SK-N-MC (cell line): Measurements from ENCODE around the gene HBM.

Experiments
- DNase-seq: peaks from one replicate; pipeline ENCODE4 v3.0.0-alpha.2; 2011; ENCODE audit warnings: low read depth, low spot score
- H3K27ac ChIP-seq: fragments of 200-600 bp; sonication (generic); 2 replicates; pipeline ENCODE4 v1.5.1; 2016; ENCODE audit warnings: mixed run types
- H3K36me3 ChIP-seq: fragments of 200-600 bp; sonication (generic); 2 replicates; pipeline ENCODE4 v1.6.1; 2017; ENCODE audit warnings: antibody characterized with exemption, low read length, mixed read lengths; ENCODE audit not compliant: insufficient read depth
- H3K4me3 ChIP-seq: fragments of 200-600 bp; sonication (generic); 2 replicates; pipeline ENCODE4 v1.5.1; 2016
- H3K9ac ChIP-seq: fragments of 200-600 bp; sonication (generic); 2 replicates; pipeline ENCODE4 v1.8.0; 2017; ENCODE audit warnings: mixed run types, mixed read lengths; ENCODE audit not compliant: insufficient read length
- H3K9me3 ChIP-seq: fragments of 200-600 bp; sonication (generic); 2 replicates; pipeline ENCODE4 v1.6.1; 2017; ENCODE audit warnings: low read depth, mild to moderate bottlenecking, antibody characterized with exemption, low read length, moderate library complexity, mixed read lengths
- EZH2 ChIP-seq: fragments of 200-600 bp; sonication (generic); IDR thresholded peaks from one replicate; pipeline ENCODE4 v1.6.1; 2017; ENCODE audit warnings: antibody characterized with exemption
- FOXP2 ChIP-seq: optimal IDR thresholded peaks from 2 replicates; pipeline ENCODE3; 2011; ENCODE audit warnings: mild to moderate bottlenecking, moderate library complexity; ENCODE audit not compliant: insufficient read depth; ENCODE audit errors: extremely low read length, control extremely low read depth
- POLR2AphosphoS5 ChIP-seq: IDR thresholded peaks from 2 replicates; pipeline ENCODE4 v1.6.1; 2012; ENCODE audit warnings: mild to moderate bottlenecking, low read depth, low read length, borderline replicate concordance

Gene HBM

GRCh38 chr16:180681-181564, 15.1 kb downstream of the HBM start:
- H3K9me3 ChIP-seq, result no peaks in the 10 kb centered on the region
- H3K9ac ChIP-seq, result peak overlapping the region; percentile 51
- no peaks in the 10 kb centered on the region for H3K36me3 ChIP-seq
- H3K4me3 ChIP-seq, result peak overlapping the region; percentile 81
- no peak for TF ChIP-seq FOXP2
- H3K27ac ChIP-seq, result no peak overlapping the region
- DNase-seq, result no peak

GRCh38 chr16:181565-182021, 15.8 kb downstream of the HBM start:
- no peaks in the 10 kb centered on the region for H3K36me3 ChIP-seq
- no peak for DNase-seq
- TF ChIP-seq EZH2 (no peak), POLR2AphosphoS5 (0 out of 2 replicates have a peak, but pooled peaks have one; percentile 57), FOXP2 (no peak)
- no peak overlapping the region for H3K4me3 ChIP-seq
- H3K27ac ChIP-seq, result no peak overlapping the region
- H3K9ac ChIP-seq, result no peak overlapping the region
- no peaks in the 10 kb centered on the region for H3K9me3 ChIP-seq

- H3K36me3 ChIP-seq, result peaks cover 8% of the 10 kb centered on the region; the same call in 1 of the 2 replicates
- no peaks in the 10 kb centered on the region for H3K9me3 ChIP-seq
- TF ChIP-seq POLR2AphosphoS5 (peak; percentile 37; the same call in 1 of the 2 replicates), EZH2 (no peak), FOXP2 (no peak)
- no peak overlapping the region for H3K4me3 ChIP-seq
- no peak overlapping the region for H3K9ac ChIP-seq
- H3K27ac ChIP-seq, result no peak overlapping the region
- DNase-seq, result no peak
These were observed 17.2 kb downstream of the HBM start for GRCh38 chr16:183005-183404.

- H3K36me3 ChIP-seq, result peaks cover 27% of the 10 kb centered on the region
- 0 out of 2 replicates have a peak overlapping the region, but pooled peaks have one; percentile 36 for H3K27ac ChIP-seq
- H3K4me3 ChIP-seq, result no peak overlapping the region
- H3K9ac ChIP-seq, result no peak overlapping the region
- TF ChIP-seq EZH2 (no peak), FOXP2 (no peak), POLR2AphosphoS5 (no peak)
- H3K9me3 ChIP-seq, result no peaks in the 10 kb centered on the region
- no peak for DNase-seq
These were observed 19.4 kb downstream of the HBM start for GRCh38 chr16:185213-185612.

- Histone ChIP-seq H3K27ac (no peak overlapping the region), H3K9ac (no peak overlapping the region), H3K4me3 (no peak overlapping the region), H3K9me3 (no peaks in the 10 kb centered on the region), H3K36me3 (peaks cover 32% of the 10 kb centered on the region)
- no peak for DNase-seq
- no peak for TF ChIP-seq FOXP2
- no peak for TF ChIP-seq EZH2
- TF ChIP-seq POLR2AphosphoS5, result no peak
These were observed 19.9 kb downstream of the HBM start for GRCh38 chr16:185691-186090.

- Histone ChIP-seq H3K36me3 (peaks cover 48% of the 10 kb centered on the region), H3K9me3 (no peaks in the 10 kb centered on the region), H3K4me3 (no peak overlapping the region), H3K9ac (no peak overlapping the region), H3K27ac (no peak overlapping the region; the same call in 1 of the 2 replicates)
- TF ChIP-seq POLR2AphosphoS5 (no peak), EZH2 (no peak), FOXP2 (no peak)
- no peak for DNase-seq
These were observed 21.6 kb downstream of the HBM start for GRCh38 chr16:187330-187729.

- peaks cover 61% of the 10 kb centered on the region for H3K36me3 ChIP-seq
- TF ChIP-seq EZH2 (no peak), FOXP2 (no peak)
- DNase-seq, result no peak
- H3K9me3 ChIP-seq, result no peaks in the 10 kb centered on the region
- no peak overlapping the region for H3K27ac ChIP-seq
- H3K9ac ChIP-seq, result no peak overlapping the region
- H3K4me3 ChIP-seq, result no peak overlapping the region
These were observed 22.9 kb downstream of the HBM start for GRCh38 chr16:188674-189073.

- Histone ChIP-seq H3K9me3 (no peaks in the 10 kb centered on the region), H3K4me3 (no peak overlapping the region), H3K36me3 (peaks cover 72% of the 10 kb centered on the region), H3K9ac (no peak overlapping the region), H3K27ac (no peak overlapping the region)
- no peak for DNase-seq
- TF ChIP-seq POLR2AphosphoS5, result no peak
- TF ChIP-seq FOXP2, result no peak
- TF ChIP-seq EZH2, result no peak
These were observed 23.9 kb downstream of the HBM start for GRCh38 chr16:189604-190186.

GRCh38 chr16:191831-192230, 26.1 kb downstream of the HBM start:
- H3K4me3 ChIP-seq, result no peak overlapping the region
- DNase-seq, result no peak

More at GRCh38 chr16:191831-192230, 26.1 kb downstream of the HBM start:
- TF ChIP-seq POLR2AphosphoS5 (no peak), FOXP2 (no peak), EZH2 (no peak)
- no peak overlapping the region for H3K9ac ChIP-seq
- H3K27ac ChIP-seq, result no peak overlapping the region
- H3K9me3 ChIP-seq, result no peaks in the 10 kb centered on the region
- peaks cover 92% of the 10 kb centered on the region for H3K36me3 ChIP-seq
